GM11168 (cell line): Measurements from ENCODE around the gene PRKN.

Experiments
- in situ Hi-C: fragments of 300-500 bp; cut with MboI; formaldehyde crosslinking; loops from one replicate; pipeline ENCODE4 v1.12.0; 2022; ENCODE audit warnings: low sequenced_read_pairs; ENCODE audit not compliant: unreplicated experiment

Gene PRKN

DNA sequence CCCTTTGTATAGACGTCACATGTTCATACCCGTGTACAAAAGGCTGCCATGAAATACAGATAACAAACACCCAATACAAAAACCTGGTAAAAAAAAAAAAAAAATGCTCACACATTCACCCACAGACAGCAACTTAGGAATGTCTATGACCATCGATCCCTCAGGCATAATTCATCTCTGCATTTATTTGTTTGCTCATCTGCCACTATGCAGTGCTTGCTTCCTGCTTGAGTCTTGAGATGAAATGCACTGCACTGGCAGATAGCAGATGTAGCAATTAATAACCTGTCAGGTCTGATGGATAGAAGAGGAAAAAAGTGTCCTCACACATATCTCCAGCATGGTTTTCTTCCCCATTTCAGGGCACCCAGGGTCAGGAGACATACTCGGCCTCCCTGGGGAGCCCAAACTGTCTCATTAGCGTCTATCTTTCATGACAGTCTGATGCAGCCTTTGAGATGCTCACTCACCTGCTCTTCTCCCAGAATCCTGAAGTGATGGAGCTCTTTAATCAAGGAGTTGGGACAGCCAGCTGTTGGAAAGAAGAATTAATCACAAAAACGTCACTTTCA, 1158.6 kb downstream of the PRKN start:
- in situ Hi-C loops: no loop called here

DNA sequence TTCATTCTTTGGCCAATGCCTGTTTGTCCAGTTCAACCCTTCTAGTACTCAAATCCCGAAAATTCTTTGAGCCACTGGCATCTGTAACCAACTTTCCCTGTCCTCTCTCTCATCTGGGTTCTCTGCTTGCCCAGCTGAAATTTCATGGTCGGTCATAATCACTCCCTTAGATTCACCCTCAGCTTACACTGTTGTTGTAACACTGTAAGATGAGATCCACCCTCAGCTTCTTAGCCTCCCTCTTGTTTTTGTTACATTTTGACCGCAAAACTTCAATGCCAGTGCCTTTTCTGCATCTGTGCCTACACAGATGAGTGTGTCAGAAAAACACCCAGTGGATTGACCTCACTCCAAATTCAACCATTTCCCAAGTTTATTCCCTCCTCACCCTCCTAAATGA, 1162.6 kb downstream of the PRKN start:
- in situ Hi-C loops: no loop called here

DNA sequence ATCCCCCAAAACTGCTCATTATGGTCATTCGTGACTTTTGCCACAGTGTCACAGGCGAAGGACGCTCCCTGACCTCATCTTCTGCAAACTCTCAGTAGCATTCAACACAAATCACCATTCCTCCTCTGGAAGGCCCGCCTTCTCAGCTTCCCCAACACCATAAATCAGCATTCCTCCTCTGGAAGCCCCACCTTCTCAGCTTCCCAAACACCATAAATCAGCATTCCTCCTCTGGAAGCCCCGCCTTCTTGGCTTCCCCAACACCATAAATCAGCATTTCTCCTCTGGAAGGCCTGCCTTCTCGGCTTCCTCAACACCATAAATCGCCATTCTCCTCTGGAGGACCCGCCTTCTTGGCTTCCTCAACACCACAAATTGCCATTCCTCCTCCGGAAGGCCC, 1165.7 kb downstream of the PRKN start:
- in situ Hi-C loops: no loop called here

DNA sequence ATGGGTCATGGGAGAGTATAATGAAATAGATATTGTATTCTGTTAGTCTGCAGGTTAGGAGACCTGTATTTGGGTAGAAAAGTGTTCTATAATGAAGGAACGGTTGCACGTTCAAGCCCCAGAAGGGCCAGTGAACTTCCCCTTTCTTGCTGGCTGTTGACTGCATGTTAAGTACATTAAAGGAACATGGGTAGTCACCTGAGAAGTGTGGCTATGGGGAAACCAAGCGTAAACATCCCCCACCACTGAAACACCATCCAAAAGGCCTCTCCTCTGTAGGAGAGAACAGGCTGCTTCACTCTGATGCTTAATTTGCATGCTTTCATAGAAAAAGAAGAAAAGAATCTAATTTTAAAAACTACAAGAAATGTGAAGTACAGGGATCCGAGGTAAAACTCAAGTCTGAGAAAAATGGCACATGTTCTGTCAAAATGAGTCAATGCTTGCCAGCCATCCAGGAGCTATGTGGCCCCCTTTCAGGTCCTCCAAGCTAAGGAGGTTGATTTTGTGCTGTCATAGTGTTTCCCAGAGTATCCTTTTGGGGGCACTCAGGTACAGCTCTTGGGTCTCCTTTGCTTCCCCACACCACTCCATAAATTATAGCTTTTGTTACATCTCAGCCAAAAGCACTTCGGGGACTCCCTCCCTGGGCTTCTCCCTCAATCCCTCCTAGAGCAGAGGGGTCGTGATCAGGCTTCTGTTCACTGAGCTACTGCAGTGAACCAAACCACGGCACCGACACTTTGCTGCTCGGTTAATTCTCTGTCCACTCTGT, 1170.0 kb downstream of the PRKN start:
- in situ Hi-C loops: no loop called here

DNA sequence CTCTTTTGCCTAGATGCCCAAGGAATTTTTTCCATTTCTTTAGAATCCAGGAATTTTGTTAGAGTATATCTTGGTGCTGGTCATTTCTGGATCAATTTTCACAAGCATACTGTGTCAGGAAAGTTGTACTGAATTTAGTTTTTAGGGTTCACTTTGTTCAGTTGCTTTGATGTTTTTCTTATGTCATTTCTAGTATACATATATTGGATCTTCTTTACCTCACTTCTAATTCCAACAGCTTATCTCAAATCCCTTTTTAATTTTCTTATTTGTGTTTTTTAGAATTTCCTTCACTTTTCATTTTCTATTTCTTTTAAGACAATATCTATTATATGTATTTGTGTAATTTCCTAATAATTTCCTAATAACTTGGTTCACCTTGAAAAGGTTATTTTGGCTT, 1172.7 kb downstream of the PRKN start:
- in situ Hi-C loops: no loop called here

DNA sequence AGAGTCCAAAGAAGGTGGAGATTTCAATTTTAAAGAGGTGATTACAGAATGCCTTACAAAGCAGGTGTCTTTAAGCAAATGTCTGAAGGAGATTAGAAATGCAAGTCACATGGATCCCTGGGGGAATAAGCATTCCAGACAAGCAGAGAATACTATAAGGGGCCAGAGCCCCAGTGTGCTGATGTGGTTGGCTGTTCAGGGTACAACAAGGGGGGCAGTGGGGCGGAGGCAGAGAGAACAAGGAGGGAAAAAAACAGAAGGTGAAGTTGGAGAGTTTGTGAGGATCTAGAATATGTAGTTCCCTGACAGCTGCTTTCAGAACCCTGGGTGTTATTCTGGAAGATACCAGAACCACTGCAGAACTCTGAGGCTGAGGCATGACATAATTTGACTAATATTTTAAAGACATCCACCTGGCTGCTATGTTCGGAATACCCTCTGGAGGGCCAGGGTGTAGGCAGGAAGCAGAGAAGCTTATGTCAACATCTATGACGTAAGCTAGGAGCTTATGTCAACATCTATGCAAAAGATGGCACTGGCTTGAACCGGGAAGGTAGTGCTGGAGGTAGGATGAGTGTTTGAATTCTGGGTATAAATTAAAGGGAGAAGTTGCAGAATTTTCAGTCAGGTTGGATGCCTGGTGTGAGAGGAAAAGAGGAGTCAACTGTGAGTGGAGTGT, 1177.5 kb downstream of the PRKN start:
- in situ Hi-C loops: no loop called here

DNA sequence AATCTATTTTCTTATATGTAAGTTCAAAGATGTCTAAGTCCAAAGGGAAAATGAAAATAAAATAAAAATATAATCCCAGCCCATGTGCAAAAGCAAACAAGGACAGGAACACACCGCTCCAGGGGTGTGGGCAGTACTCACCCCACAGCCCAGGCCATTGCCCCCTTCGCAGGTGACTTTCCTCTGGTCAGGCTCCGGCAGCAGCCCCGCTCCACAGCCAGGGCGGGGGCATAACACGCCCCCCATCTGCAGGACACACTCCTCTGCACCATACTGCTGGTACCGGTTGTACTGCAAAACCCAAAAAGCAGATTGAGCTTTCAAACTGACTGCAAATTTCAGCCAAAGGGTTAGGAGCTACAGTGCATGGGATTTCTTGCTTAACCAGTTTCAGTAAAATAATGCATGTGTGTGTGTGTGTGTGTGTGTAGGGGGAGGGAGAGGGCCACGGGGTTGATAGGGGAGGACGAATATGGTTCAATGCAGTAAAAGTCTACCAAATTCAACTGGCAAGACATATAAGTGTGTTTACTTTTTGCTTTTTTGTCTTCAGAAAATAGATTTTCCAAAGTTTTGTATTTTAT, 1178.8 kb downstream of the PRKN start:
- in situ Hi-C loops: no loop called here

DNA sequence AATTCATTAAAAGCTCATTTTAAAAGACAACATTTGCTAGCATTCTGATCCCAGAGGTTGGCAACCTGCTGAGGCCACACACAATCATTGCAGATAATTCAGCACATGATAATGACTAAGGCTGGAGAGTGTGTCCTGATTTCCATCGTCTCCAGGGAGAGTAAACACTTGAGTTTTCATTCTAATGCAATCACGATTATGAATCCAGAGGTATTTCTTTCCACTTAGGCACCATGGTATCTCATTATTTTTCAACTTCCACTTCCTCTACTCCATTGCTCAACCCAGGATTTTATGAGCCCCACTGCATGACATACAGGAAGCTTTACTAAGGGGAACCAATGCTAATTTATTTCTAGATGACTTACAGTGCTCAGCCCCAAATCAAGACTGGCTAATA, 1179.9 kb downstream of the PRKN start:
- in situ Hi-C loops: no loop called here

DNA sequence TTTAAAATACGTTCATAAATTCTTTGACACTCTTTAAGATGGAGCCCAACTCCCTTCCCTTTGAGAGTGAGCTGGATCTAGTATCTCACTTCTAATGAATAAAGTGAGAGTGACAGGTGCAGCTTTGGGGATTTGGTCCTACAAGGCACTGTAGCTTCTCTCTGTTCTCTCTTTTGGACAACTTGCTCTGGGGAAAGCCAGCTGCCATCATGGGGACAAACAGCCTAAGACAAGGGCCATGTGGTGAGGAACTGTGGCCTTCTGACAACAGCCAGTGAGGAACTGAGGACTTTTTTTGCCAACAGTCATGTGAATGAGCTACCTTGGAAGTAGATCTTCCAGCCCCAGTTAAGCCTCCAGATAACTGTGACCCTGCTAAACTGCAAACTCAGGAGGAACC, 1180.9 kb downstream of the PRKN start:
- in situ Hi-C loops: no loop called here

DNA sequence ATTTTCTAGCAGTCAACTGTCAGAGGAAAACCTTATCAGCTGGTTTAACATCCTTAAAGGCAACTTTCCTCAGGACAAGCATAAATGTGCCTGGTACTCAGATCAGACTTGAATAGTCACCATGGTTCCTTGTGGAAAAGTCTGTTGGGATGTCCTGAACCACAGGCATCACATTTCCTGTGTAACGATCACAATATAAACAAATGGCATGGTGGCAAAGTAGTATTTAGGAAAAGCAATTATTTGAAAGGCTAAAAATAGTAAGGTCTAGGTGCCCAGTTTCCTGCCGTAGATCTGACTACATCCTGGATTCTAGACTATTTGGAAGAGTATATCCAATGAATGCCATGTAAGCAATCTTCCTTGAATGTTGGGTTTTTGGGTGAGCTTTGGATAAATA, 1181.8 kb downstream of the PRKN start:
- in situ Hi-C loops: no loop called here

DNA sequence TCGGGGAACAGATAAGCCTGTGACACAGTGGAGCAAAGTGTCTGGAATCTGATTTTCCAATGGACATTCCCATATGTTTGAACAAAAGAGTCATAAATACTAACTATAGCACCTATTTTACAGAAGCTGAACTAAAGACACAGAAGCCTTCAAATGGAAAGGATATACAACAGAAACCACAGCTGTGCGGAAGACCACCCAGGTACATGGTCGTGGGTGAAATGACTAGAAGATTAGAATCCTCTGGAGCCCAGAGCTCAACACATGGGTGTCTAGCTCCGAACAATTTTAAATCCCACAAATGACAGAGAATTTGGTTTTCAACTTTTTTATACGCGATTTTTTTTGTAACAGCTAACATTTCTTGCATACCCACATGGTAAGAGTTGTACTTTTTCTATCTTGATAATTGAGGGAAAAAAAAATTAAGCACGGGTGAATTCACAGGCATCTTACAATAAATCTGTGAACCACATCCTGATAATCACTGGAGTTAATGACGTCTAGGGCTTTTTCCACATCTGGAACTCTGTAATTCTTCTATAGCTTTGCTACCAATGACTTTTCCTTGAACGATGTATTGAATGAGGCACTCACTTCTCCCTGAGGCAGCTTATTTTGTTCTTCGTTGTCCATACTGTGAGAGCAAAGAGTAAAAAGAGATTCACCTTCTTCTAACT, 1182.6 kb downstream of the PRKN start:
- in situ Hi-C loops: no loop called here

DNA sequence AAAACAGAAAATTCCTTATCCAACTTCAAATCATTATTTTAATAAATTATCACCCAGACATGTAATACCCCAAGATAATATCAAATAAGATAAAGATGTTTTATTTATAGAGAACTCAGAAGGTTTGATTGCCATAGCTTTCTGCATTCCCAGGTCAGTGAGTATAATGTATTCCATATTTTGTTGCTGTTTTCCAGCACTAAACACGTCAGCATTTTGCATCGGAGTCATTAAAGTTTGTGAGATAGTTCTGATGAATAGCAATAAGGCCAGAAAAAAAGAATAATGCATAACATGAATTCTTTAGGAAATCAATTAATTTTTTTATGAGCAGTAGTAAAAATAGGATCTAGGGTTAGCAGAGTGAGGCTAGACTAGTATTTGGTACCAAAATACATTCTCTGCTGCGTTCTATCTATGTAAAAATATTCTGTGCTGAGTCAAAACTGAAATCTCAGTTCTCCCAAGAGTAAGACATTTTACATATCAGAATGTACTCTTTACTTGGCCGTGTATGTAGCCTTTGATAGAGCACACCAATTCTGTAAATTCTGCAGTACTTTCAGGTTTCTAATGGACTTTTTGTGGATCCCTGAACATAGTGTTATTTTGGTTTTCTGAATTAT, 1183.8 kb downstream of the PRKN start:
- in situ Hi-C loops: no loop called here

DNA sequence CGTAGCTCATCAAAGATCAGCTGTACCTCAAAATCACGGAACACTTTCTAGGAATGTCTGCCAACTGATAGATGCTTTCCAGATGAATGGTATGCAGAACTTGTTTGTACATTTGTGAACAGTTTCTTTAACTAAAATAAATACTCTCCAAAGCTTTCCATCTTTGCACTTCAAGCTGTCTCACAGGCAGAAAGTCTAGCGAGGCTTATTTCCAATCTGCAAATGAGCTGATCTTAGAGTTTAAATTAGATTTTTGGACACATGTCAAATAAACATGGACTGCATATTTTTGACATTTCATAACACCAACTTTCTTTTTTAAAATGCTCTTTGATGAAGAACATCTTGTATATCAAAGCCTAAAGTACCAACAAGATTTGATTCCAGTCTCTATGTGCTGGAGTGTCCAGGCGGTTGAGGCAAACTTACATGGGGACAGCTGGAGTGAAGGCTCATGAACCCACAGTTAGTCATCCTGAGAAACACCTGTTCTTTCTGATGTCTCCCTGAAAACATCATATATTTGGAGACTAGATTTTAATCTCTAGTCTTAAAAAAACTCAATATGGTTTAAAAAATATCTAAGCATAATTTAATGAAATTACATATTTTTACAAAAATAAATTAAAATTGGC, 1185.1 kb downstream of the PRKN start:
- in situ Hi-C loops: no loop called here

DNA sequence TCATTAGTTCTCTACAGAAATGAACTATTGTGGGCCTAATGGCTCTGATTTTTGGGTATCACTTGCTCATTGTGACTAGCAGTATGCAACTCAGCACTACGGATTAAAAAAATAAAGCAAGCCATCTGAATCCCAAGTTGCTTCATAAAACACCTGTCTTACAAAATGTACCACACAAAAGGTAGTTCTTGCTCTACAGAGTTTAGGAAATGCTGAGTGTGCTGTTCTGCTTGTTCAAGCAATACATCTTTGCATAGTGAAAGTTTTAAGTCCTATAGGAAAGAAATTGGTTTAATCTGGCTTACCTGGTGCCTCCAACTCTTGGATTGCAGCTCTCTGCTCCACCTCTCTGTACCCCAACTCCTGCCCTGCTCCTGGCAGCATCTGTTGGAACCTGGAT, 1187.0 kb downstream of the PRKN start:
- in situ Hi-C loops: no loop called here

DNA sequence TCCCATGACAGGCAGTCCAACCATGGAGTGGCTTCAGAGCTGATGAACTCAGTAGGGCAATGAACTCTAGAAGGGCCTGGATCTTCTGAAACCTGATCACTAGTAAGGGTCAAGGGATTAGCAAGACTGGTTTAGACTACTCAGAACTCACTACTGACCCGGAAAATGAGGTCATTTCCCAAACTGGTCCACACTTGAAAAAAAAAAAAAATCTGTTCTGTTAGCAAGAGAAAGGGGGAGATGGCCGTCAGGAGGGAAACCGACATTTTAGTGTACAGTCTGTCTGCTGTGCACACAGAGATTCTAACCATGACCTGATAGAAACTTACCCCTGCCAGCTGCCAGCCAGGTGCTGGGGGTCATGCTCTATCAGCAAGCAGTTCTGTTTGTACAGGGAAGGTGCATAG, 1191.3 kb downstream of the PRKN start:
- in situ Hi-C loops: no loop called here

DNA sequence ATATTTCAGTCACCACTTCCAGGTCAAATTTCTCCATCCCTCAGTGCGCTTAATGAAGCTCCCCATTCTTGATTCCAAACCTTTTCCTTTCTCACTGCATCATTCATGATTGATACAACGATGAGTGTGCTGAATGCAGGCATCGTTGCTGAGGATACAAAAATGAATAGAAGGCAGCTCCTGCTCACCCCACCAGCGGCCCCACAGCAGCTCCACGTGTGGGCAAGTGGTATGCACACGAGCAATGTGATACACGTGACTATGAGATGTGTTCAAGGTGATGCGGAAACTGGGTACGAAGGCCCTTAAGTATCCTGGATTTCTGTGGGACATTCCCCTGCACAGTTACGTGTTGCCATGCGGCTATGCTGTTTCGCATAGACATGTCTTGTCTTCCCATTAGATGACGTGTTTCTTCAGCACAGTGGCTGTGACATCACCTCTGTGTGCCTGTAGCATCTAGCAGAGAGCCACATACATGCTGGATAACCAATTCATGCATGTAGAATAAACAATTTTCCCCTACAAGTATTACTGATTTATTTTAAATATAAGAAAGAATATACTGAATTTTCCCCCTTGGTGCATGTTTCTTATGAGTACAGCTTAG, 1193.2 kb downstream of the PRKN start:
- in situ Hi-C loops: no loop called here

DNA sequence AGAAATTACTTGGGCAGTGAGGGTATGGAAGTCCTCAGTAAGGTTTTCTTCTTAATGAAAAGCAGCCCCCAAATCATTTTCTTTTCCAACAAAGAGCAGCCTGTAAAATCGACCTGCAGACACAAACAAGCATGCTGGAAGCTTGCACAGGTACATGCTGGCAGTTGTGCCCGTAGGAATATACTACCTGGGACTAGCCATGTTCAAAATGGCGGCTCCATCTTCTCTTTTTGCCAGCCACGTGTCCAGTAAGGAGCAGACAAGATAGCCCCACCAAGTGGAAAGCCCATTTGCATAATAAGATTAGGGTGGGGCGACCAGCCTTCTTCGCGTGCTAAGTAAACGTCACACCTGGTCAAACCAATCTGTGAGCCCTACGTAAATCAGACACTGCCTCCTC, 1194.3 kb downstream of the PRKN start:
- in situ Hi-C loops: no loop called here

DNA sequence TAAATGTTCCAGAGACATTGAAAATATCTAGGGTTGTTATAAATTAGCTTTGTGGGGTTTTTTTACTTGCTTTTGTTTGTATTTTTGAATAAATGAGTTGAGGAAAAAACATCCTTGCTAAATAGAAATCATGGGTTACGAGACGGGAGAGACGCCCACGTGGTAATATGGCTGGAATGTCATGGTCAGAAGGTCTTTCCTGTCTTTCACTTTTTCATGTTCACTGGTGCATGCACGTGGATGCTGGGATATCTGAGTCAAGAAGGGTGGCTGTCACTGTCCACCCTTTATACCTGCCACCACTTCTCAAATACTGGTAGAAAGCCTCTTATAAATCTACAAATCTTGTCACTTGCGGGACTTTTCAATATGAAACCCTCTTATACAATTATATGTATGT, 1195.0 kb downstream of the PRKN start:
- in situ Hi-C loops: no loop called here

DNA sequence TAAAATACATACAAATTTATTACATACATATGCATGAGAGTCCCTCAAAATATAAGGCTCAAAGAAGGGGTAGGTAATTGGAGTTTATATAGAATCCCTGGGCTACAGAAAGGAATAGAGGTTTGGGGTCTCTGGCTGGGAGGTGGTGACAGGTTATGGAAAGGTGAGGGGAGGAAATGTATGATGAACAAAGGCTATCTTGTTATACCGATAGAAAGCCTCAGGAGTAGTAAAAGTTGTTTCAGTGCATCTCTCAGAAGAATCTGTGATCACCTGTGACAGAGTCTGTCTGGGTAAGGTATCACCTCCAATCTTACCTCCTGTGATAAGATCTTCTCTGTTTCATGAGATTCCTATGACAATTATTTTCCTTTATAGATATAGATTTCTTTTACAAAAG, 1200.8 kb downstream of the PRKN start:
- in situ Hi-C loops: no loop called here

DNA sequence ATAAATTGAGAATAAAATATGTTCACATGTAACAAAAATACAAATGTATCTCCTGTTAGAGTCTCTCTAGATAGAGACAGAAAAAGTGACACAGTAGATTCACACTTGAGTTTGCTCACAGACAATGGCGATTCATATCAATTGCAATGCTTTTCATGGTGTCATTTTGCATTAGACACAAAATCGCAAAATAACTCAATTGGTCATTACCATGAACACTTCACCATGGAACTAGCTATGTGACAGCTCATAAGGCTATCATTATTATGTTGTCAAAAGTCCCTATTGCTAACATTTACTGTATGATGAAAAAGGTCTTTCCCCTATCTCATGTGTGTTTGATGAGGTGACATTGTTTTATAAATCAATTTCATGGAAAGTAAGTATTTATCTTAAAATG, 1204.2 kb downstream of the PRKN start:
- in situ Hi-C loops: no loop called here
